ENCODE measurements around the gene PMVK. TPM values are rescaled to one million over a fixed set of nuclear protein-coding genes. Genes with fewer than 3 reads are reported as not detected.

PMVK gene
- total and polyA plus RNA-seq, 2 donors (not counting 1 experiment from before 2014, with no cell fraction given): 10.1 to 25.1 TPM

DNA sequence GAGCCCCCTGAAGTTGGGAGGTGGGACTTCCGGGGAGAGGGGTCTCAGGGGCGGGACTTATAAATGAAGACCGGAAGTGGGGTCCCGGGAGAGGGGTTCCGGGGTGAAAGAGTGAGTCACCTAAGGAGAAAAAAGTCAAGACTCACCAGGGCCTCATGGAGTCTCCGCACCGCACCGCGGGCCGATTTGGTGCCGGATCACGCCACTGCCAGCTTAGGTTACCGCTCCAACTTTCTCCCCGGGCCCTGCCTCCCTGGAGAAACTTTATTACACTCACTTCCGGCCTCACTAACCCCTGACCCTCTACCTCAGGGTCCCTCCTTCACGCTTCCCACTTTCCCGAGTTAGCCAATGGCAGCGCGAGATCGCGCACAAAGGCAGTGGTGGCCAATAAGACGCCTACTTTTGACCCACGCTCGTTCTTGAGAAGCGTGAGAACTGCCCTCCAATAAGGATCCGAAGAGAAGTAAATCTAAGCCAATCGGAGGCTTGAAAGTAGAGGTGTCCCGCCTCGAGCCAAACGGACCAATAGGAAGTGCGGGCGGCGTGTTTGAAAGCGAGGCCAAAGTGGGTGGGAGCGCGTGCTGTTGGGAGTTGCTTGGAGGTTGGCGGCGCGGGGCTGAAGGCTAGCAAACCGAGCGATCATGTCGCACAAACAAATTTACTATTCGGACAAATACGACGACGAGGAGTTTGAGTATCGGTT, 37.7 kb upstream of the PMVK start, which contains the start of gene CKS1B:
CKS1B (plus strand) TSS at position 580 of the 706 bp plus-strand sequence; CDS start at position 645, 65 bp downstream.
- Histone ChIP-seq H3K27me3 (ENCODE audit: control insufficient read depth, insufficient read depth, low read length) (no peaks in the 10 kb centered on the region), H3K4me3 (replicated peaks in 1 of 4; ENCODE audit: control extremely low read depth in 1 of 4, insufficient read depth in 1 of 4, low read depth in 3 of 4, low read length in 4 of 4) (peak within 1 kb of the TSS; percentile 63 to 93 (median 77)), H3K4me1 (ENCODE audit: control insufficient read depth, extremely low read depth, insufficient read depth, low read length) (peaks cover 15% of the 10 kb centered on the region), H4K20me1 (ENCODE audit: control insufficient read depth, extremely low read depth, insufficient read depth, low read length) (no peaks in the 10 kb centered on the region), H3K4me2 (ENCODE audit: extremely low read depth, insufficient read depth, low read length) (peak within 1 kb of the TSS; percentile 99), H3K9me3 (ENCODE audit: control insufficient read depth, insufficient read depth, low read depth, low read length) (no peaks in the 10 kb centered on the region), H3K36me3 (ENCODE audit: control insufficient read depth, insufficient read depth, low read length) (no peaks in the 10 kb centered on the region), H2AFZ (ENCODE audit: low read length) (peak within 1 kb of the TSS; percentile 49), H3K27ac (ENCODE audit: insufficient read depth, low read length) (peak within 1 kb of the TSS; percentile 94), H3K79me2 (ENCODE audit: control insufficient read depth, insufficient read depth, low read length) (peaks cover 53% of the 10 kb centered on the region), H3K9ac (ENCODE audit: insufficient read depth, low read length) (peak within 1 kb of the TSS; percentile 93)
- peak; percentile 100 for DNase-seq (ENCODE audit: low read depth in 2 of 2)
- TF ChIP-seq EZH2 (IDR thresholded peaks at IDR 0.05; ENCODE audit: low read length, missing control alignments): no peak
- TF ChIP-seq, protein P1, sequence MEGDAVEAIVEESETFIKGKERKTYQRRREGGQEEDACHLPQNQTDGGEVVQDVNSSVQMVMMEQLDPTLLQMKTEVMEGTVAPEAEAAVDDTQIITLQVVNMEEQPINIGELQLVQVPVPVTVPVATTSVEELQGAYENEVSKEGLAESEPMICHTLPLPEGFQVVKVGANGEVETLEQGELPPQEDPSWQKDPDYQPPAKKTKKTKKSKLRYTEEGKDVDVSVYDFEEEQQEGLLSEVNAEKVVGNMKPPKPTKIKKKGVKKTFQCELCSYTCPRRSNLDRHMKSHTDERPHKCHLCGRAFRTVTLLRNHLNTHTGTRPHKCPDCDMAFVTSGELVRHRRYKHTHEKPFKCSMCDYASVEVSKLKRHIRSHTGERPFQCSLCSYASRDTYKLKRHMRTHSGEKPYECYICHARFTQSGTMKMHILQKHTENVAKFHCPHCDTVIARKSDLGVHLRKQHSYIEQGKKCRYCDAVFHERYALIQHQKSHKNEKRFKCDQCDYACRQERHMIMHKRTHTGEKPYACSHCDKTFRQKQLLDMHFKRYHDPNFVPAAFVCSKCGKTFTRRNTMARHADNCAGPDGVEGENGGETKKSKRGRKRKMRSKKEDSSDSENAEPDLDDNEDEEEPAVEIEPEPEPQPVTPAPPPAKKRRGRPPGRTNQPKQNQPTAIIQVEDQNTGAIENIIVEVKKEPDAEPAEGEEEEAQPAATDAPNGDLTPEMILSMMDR (conservative IDR thresholded peaks at IDR 0.05 in 1 of 2, IDR thresholded peaks at IDR 0.05 in 1 of 2; ENCODE audit: low read depth in 1 of 2, low read length in 2 of 2): no peak

DNA sequence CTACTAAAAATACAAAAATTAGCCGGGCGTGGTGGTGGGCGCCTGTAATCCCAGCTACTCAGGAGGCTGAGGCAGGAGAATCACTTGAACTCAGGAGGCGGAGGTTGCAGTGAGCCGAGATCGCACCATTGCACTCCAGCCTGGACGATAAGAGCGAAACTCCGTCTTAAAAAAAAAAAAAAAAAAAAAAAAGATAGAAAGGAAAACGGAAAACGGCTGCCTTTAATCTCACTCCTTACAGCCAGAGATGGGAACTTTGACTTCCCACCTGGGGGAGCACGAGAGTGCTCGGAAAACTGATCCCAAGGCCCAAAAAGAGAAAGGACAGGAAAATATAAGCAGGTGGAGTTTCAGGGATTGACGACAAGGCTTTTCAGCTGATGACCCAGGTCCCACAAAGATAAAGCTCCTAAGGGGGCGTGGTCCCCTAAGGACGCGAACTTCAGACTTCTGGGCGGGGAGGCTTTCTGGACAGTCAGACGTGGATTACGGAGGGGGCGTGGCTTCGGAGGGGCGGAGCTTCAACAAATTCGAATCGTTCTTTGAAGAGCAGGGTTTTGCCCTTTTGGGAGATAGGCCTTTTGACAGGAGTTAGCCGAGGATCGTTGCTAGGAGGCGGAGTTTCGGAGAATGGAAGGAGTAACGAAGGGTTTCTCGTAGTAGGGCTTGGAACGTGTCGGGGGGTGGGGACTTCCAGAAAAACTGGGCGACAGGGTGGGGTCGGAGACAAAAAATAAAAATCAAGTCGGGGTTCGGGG, 37.0 kb upstream of the PMVK start:
- no peaks in the 10 kb centered on the region for H3K36me3 ChIP-seq (ENCODE audit: control insufficient read depth, insufficient read depth, low read length)
- H3K27ac ChIP-seq (ENCODE audit: insufficient read depth, low read length): peak overlapping the region; percentile 94
- DNase-seq (ENCODE audit: low read depth in 2 of 2): peak; percentile 96 to 97
- H3K9ac ChIP-seq (ENCODE audit: insufficient read depth, low read length): peak overlapping the region; percentile 93
- H3K27me3 ChIP-seq (ENCODE audit: control insufficient read depth, insufficient read depth, low read length): no peaks in the 10 kb centered on the region
- H3K4me3 ChIP-seq (replicated peaks in 1 of 4; ENCODE audit: control extremely low read depth in 1 of 4, insufficient read depth in 1 of 4, low read depth in 3 of 4, low read length in 4 of 4): peak overlapping the region; percentile 63 to 85 (median 70)
- peaks cover 60% of the 10 kb centered on the region for H3K79me2 ChIP-seq (ENCODE audit: control insufficient read depth, insufficient read depth, low read length)
- H3K4me1 ChIP-seq (ENCODE audit: control insufficient read depth, extremely low read depth, insufficient read depth, low read length): peaks cover 19% of the 10 kb centered on the region
- no peaks in the 10 kb centered on the region for H3K9me3 ChIP-seq (ENCODE audit: control insufficient read depth, insufficient read depth, low read depth, low read length)
- no peak for TF ChIP-seq EZH2 (IDR thresholded peaks at IDR 0.05; ENCODE audit: low read length, missing control alignments)
- TF ChIP-seq, protein P1 (conservative IDR thresholded peaks at IDR 0.05 in 1 of 2, IDR thresholded peaks at IDR 0.05 in 1 of 2; ENCODE audit: low read depth in 1 of 2, low read length in 2 of 2): peak; percentile 24 to 32
- no peaks in the 10 kb centered on the region for H4K20me1 ChIP-seq (ENCODE audit: control insufficient read depth, extremely low read depth, insufficient read depth, low read length)
- no peak overlapping the region for H2AFZ ChIP-seq (ENCODE audit: low read length)
- H3K4me2 ChIP-seq (ENCODE audit: extremely low read depth, insufficient read depth, low read length): peak overlapping the region; percentile 91
